Esophagus squamous epithelium (tissue), 5 donors: ENCODE measurements around the gene CAB39L. TPM values are rescaled to one million over a fixed set of nuclear protein-coding genes. Genes with fewer than 3 reads are reported as not detected.

ENCODE experiments used
- DNase-seq: peaks from one replicate; lab custom pipeline; 2025; lab: John Stamatoyannopoulos, UW
- H3K27ac ChIP-seq, 4 donors: fragments of 200-600 bp; sonication (generic); one replicate each; pipeline ENCODE4 v1.5.1; 2016 to 2019; ENCODE audit warnings: mild to moderate bottlenecking in 1 of 4
- H3K27me3 ChIP-seq, 4 donors: fragments of 200-600 bp; sonication (generic); 1 replicate in 3 of 4; 2 replicates in 1 of 4; pipeline versions ENCODE4 v1.5.1 to v1.6.0; 2017 to 2021; ENCODE audit warnings: antibody characterized with exemption in 1 of 4
- H3K36me3 ChIP-seq, 3 donors: fragments of 200-600 bp; sonication (generic); one replicate each; pipeline ENCODE4 v1.5.1; 2016 to 2019
- H3K4me1 ChIP-seq, 3 donors: fragments of 200-600 bp; sonication (generic); one replicate each; pipeline ENCODE4 v1.5.1; 2017 to 2019
- H3K4me3 ChIP-seq, 4 donors: fragments of 200-600 bp; sonication (generic); 1 replicate in 3 of 4; 2 replicates in 1 of 4; pipeline ENCODE4 v1.5.1; 2016 to 2019; ENCODE audit warnings: mild to moderate bottlenecking in 2 of 4, moderate library complexity in 1 of 4
- H3K9me3 ChIP-seq, 3 donors: fragments of 200-600 bp; sonication (generic); one replicate each; pipeline ENCODE4 v1.5.1; 2016 to 2019
- POLR2A ChIP-seq, 4 donors: fragments of 450-650 bp; IDR thresholded peaks; one replicate each; pipeline ENCODE4 v1.6.1; 2017; ENCODE audit warnings: antibody characterized with exemption in 4 of 4, mild to moderate bottlenecking in 4 of 4, moderate library complexity in 3 of 4
- whole genome bisulfite sequencing, 2 donors: methylation state at CpG; one replicate each; pipeline ENCODE4 v1.1.5; 2018; 5-methylcytosine and 5-hydroxymethylcytosine counted together
- intact Hi-C: fragments of 100-400 bp; cut with DNase I; formaldehyde crosslinking; loops from one replicate; pipeline ENCODE4 v1.15.0; 2022
- total RNA-seq, 4 donors: library from RNA; depleted of rRNA; stranded (reverse); fragments of >200 nt; gene quantifications; one replicate each; pipeline ENCODE4 v1.1.0, GENCODE V29; 2016
- TF ChIP-seq, protein P1 (sequence below), 6 experiments: fragments of 450-650 bp in 4 of 6; fragments of 200-600 bp in 2 of 6; sonication (generic) in 2 of 6; IDR thresholded peaks; one replicate each; pipeline ENCODE4 v1.5.1; 2016 to 2019; ENCODE audit warnings: antibody characterized with exemption in 6 of 6, mild to moderate bottlenecking in 4 of 6, moderate library complexity in 4 of 6
- donor health status: DM: yes; HTN: yes; CAD: no.

Gene CAB39L
- total RNA-seq, 4 donors from 2014 or later = 16.9 to 29.2 (median 21.2) TPM

DNA sequence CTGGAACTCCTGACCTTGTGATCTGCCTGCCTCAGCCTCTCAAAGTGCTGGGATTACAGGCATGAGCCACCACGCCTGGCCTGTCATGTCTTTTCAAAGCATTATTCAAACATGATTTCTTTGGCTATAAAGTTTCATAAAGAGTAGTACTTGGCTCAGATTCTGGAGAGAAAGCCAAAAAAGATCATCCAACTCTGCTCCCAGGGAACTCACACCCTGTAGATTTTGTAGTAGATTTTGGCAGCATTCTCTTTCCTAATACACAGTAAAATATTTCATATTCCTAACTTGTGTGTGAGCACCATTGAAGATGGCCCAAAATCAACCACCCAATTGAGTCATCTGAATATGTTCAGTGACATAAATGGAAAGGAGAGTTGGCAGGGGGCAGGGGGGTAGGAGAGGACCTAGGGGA lies 48.4 kb downstream of the CAB39L start:
- H3K4me3 ChIP-seq = no peak overlapping the region
- intact Hi-C loops = no loop called here
- no peak for TF ChIP-seq POLR2A (IDR thresholded peaks at IDR 0.05)
- TF ChIP-seq, protein P1, sequence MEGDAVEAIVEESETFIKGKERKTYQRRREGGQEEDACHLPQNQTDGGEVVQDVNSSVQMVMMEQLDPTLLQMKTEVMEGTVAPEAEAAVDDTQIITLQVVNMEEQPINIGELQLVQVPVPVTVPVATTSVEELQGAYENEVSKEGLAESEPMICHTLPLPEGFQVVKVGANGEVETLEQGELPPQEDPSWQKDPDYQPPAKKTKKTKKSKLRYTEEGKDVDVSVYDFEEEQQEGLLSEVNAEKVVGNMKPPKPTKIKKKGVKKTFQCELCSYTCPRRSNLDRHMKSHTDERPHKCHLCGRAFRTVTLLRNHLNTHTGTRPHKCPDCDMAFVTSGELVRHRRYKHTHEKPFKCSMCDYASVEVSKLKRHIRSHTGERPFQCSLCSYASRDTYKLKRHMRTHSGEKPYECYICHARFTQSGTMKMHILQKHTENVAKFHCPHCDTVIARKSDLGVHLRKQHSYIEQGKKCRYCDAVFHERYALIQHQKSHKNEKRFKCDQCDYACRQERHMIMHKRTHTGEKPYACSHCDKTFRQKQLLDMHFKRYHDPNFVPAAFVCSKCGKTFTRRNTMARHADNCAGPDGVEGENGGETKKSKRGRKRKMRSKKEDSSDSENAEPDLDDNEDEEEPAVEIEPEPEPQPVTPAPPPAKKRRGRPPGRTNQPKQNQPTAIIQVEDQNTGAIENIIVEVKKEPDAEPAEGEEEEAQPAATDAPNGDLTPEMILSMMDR (IDR thresholded peaks at IDR 0.05) = no peak
- no peaks in the 10 kb centered on the region for H3K9me3 ChIP-seq
- WGBS, 2 donors = 25 to 33% methylated on average over 1 of the region's 1 CpG
- peak overlapping the region in 3 of 4 donors; percentile 40 to 73 (median 70) for H3K27ac ChIP-seq
- no peaks in the 10 kb centered on the region for H3K36me3 ChIP-seq
- H3K27me3 ChIP-seq = no peaks in the 10 kb centered on the region
- H3K4me1 ChIP-seq = peaks cover 0 to 52% (median 3%) of the 10 kb centered on the region in 3 donors
- DNase-seq = no peak

DNA sequence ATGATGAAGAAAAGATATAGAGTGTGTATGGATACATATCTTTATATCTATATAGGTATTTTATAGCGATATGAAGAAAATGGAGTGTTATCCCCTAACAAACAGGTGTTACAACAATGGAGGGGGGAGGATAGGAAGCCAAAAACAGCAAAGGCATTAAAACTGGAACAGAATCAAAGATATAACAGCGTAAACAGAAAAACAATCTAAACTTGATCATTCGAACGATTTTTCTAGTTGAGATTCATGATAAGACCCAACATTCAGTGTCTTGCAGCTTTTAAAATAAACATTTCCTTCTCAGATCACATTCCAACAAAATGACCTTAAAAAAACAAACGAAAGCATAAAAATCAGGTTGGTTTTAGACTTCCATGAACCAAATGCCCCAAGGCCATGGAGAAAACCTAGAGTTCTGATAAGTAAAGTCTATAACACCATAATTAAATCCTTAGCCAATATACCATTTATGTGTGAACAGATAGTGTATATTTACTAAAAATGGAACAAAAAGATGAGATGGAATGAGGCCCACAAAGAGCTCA lies 55.7 kb downstream of the CAB39L start:
- WGBS, 2 donors = 54 to 63% methylated on average over 4 to 5 of the region's 5 CpGs
- Histone ChIP-seq H3K36me3 (no peaks in the 10 kb centered on the region), H3K27ac (no peak overlapping the region), H3K27me3 (no peaks in the 10 kb centered on the region), H3K4me1 (no peaks in the 10 kb centered on the region), H3K4me3 (no peak overlapping the region), H3K9me3 (no peaks in the 10 kb centered on the region)
- TF ChIP-seq, protein P1 (IDR thresholded peaks at IDR 0.05) = no peak
- no peak for TF ChIP-seq POLR2A (IDR thresholded peaks at IDR 0.05)
- intact Hi-C loops = no loop called here
- DNase-seq = no peak

DNA sequence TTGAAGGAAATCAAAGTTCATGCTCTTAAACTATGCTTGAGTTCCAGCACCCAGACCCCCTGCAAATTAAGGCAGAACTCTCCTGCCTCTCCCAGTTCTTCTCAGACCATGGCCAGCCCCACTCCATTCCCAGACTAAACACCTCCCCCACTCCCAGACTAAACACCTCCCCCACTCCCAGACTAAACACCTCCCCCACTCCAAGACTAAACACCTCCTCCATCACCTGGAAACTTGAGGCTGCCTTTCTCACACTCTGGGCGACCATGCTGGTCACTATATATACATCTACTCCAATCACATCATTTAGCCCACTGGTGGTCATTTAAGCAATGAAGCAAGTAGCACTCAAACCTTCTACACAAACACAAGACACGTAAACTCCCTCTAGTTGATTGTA lies 57.2 kb downstream of the CAB39L start:
- intact Hi-C loops = no loop called here
- no peak for TF ChIP-seq POLR2A (IDR thresholded peaks at IDR 0.05)
- TF ChIP-seq, protein P1 (IDR thresholded peaks at IDR 0.05) = no peak
- no peak overlapping the region for H3K27ac ChIP-seq
- WGBS, 2 donors = 81 to 85% methylated on average over 2 of the region's 2 CpGs
- H3K36me3 ChIP-seq = peaks cover 0 to 11% (median 0%) of the 10 kb centered on the region in 3 donors
- H3K4me1 ChIP-seq = no peaks in the 10 kb centered on the region
- no peaks in the 10 kb centered on the region for H3K9me3 ChIP-seq
- no peak for DNase-seq
- H3K27me3 ChIP-seq = no peaks in the 10 kb centered on the region
- H3K4me3 ChIP-seq = no peak overlapping the region

DNA sequence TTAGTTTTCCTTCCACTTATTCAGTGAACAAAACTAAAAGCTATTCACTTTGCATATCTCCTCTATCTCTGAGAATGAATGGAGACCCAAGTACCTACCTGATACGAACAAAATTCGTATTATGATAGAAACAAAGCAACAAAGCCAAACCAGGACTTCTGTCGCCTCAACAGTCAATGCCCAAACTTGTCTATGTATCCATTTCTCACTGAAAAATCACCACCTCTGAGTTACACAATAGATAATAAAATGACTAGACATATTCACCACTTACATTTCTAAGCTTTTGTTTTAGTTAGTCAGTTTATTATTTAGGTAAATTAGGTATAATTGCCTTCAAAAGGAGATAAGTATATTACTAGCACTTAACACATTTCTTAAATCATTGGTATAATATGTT lies 67.7 kb downstream of the CAB39L start:
- H3K36me3 ChIP-seq = peaks cover 0 to 14% (median 0%) of the 10 kb centered on the region in 3 donors
- peaks cover 4 to 33% (median 5%) of the 10 kb centered on the region in 3 donors for H3K4me1 ChIP-seq
- no peak for DNase-seq
- H3K4me3 ChIP-seq = no peak overlapping the region
- no peaks in the 10 kb centered on the region for H3K27me3 ChIP-seq
- no peak overlapping the region for H3K27ac ChIP-seq
- intact Hi-C loops = no loop called here
- H3K9me3 ChIP-seq = no peaks in the 10 kb centered on the region
- 35 to 36% methylated on average over 3 of the region's 3 CpGs for WGBS, 2 donors
- TF ChIP-seq, protein P1 (IDR thresholded peaks at IDR 0.05) = no peak
- no peak for TF ChIP-seq POLR2A (IDR thresholded peaks at IDR 0.05)

DNA sequence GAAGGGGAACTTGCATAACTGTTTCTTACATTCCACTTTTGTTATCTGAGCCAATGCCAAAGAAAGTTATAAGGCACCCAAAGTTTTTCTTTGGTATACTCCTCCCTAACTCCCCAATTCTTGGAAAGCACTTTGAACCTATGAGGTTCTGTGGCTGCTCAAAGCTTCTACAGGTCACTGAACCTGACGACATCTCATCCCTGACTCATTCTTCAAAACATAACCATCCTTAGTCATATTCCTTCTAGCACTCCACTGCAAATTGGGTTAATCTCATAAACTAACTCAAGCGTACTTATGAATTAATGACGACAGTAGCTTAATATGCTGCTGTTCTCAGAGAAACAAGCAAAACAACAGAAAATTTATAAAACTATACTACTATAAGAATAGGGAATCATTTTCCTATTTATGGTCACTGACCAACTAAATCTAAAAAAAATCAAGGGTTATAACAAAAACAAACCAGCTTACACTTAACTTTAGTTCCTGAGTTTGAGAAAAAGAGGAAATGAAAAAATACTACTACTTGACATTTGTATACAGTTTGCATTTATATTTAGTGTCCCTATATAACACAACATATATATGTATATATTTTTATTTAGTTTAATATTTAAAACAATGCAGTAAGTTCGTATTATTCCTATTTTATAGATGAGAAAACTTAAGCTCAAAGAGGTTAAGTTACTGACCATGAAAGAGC lies 69.1 kb downstream of the CAB39L start:
- WGBS, 2 donors = 38 to 53% methylated on average over 4 of the region's 4 CpGs
- intact Hi-C loops = no loop called here
- no peaks in the 10 kb centered on the region for H3K27me3 ChIP-seq
- peaks cover 4 to 33% (median 5%) of the 10 kb centered on the region in 3 donors for H3K4me1 ChIP-seq
- no peak overlapping the region for H3K4me3 ChIP-seq
- peaks cover 0 to 10% (median 0%) of the 10 kb centered on the region in 3 donors for H3K36me3 ChIP-seq
- no peak for TF ChIP-seq POLR2A (IDR thresholded peaks at IDR 0.05)
- TF ChIP-seq, protein P1 (IDR thresholded peaks at IDR 0.05) = no peak
- no peak for DNase-seq
- H3K9me3 ChIP-seq = no peaks in the 10 kb centered on the region
- no peak overlapping the region for H3K27ac ChIP-seq
